Measurements from ENCODE around the gene NOD2.

DNA sequence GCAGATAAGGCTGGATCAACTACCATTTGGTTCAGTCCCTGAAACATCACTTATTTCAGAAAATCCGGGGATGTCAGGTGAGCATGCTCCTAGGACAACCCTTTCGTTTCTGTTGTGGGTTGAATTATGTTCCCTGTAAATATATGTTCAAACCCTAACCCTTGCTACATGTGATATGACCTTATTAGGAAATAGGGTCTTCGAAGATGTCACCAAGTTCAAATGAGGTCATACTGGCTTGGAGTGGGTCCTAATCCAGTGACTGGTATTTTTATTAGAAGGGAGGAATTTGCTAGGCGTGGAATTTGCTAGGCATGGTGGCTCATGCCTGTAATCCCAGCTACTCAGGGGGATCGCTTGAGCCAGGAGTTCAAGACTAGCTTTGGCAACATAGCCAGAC is 33.6 kb upstream of the NOD2 start:
- TF ChIP-seq, protein P1, sequence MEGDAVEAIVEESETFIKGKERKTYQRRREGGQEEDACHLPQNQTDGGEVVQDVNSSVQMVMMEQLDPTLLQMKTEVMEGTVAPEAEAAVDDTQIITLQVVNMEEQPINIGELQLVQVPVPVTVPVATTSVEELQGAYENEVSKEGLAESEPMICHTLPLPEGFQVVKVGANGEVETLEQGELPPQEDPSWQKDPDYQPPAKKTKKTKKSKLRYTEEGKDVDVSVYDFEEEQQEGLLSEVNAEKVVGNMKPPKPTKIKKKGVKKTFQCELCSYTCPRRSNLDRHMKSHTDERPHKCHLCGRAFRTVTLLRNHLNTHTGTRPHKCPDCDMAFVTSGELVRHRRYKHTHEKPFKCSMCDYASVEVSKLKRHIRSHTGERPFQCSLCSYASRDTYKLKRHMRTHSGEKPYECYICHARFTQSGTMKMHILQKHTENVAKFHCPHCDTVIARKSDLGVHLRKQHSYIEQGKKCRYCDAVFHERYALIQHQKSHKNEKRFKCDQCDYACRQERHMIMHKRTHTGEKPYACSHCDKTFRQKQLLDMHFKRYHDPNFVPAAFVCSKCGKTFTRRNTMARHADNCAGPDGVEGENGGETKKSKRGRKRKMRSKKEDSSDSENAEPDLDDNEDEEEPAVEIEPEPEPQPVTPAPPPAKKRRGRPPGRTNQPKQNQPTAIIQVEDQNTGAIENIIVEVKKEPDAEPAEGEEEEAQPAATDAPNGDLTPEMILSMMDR (IDR thresholded peaks at IDR 0.05), result no peak
- TF ChIP-seq POLR2AphosphoS5 (IDR thresholded peaks at IDR 0.05; ENCODE audit: insufficient read depth in 1 of 2, low read depth in 1 of 2), result no peak
